ENCODE results near the gene MAP4. TPM values are rescaled to one million over a fixed set of nuclear protein-coding genes. Genes with fewer than 3 reads are reported as not detected.

MAP4 gene
- polyA plus RNA-seq, 1 donor from 2014 or later: 186 TPM

- H3K4me2 ChIP-seq (ENCODE audit: low read length): no peak overlapping the region
- H3K9me2 ChIP-seq (ENCODE audit: insufficient read depth, low read length): no peaks in the 10 kb centered on the region
- H4K20me1 ChIP-seq (ENCODE audit: insufficient read depth): no peaks in the 10 kb centered on the region
- no peaks in the 10 kb centered on the region for H3F3A ChIP-seq (ENCODE audit: insufficient read depth, low read length, poor library complexity, severe bottlenecking)
- H3K9ac ChIP-seq (ENCODE audit: low read length): no peak overlapping the region
- no peak overlapping the region for H2AFZ ChIP-seq (ENCODE audit: low read depth, low read length)
- no peaks in the 10 kb centered on the region for H3K27me3 ChIP-seq (ENCODE audit: insufficient read depth, low read depth, low read length)
- no peak overlapping the region for H3K4me3 ChIP-seq (ENCODE audit: low read length)
- H3K9me3 ChIP-seq (ENCODE audit: low read length): no peaks in the 10 kb centered on the region
- no peak overlapping the region for H3K27ac ChIP-seq (ENCODE audit: low read length)
- TF ChIP-seq EP300 (conservative IDR thresholded peaks at IDR 0.05; ENCODE audit: poor library complexity, severe bottlenecking) (no peak), SMC3 (conservative IDR thresholded peaks at IDR 0.05; ENCODE audit: poor library complexity) (no peak)
- peaks cover 22% of the 10 kb centered on the region for H3K36me3 ChIP-seq (ENCODE audit: insufficient read depth, low read length)
- no peaks in the 10 kb centered on the region for H3K79me2 ChIP-seq (replicated peaks; ENCODE audit: insufficient read depth, low read length)
These were observed 146.1 kb downstream of the MAP4 start for GRCh38 chr3:47870156-47870555.

- H3F3A ChIP-seq (ENCODE audit: insufficient read depth, low read length, poor library complexity, severe bottlenecking): no peaks in the 10 kb centered on the region
- TF ChIP-seq CTCF (IDR thresholded peaks at IDR 0.05; ENCODE audit: poor library complexity, severe bottlenecking) (no peak), REST (IDR thresholded peaks at IDR 0.05; ENCODE audit: borderline replicate concordance) (no peak), TAF1 (IDR thresholded peaks at IDR 0.05; ENCODE audit: low read depth) (no peak), RAD21 (conservative IDR thresholded peaks at IDR 0.05) (no peak), MXI1 (conservative IDR thresholded peaks at IDR 0.05; ENCODE audit: poor library complexity, severe bottlenecking) (no peak), POLR2AphosphoS5 (IDR thresholded peaks at IDR 0.05) (no peak), EP300 (conservative IDR thresholded peaks at IDR 0.05; ENCODE audit: poor library complexity, severe bottlenecking) (no peak), EZH2 (IDR thresholded peaks at IDR 0.05; ENCODE audit: borderline replicate concordance, insufficient read depth, low read length, poor library complexity, severe bottlenecking) (no peak), SMC3 (conservative IDR thresholded peaks at IDR 0.05; ENCODE audit: poor library complexity) (no peak)
- no peaks in the 10 kb centered on the region for H3K27me3 ChIP-seq (ENCODE audit: insufficient read depth, low read depth, low read length)
- H3K9me2 ChIP-seq (ENCODE audit: insufficient read depth, low read length): no peaks in the 10 kb centered on the region
- H3K4me3 ChIP-seq (ENCODE audit: low read length): no peak overlapping the region
- no peak overlapping the region for H3K4me2 ChIP-seq (ENCODE audit: low read length)
- H3K79me2 ChIP-seq (replicated peaks; ENCODE audit: insufficient read depth, low read length): no peaks in the 10 kb centered on the region
- no peak overlapping the region for H3K27ac ChIP-seq (ENCODE audit: low read length)
- H4K20me1 ChIP-seq (ENCODE audit: insufficient read depth): no peaks in the 10 kb centered on the region
- no peak overlapping the region for H3K9ac ChIP-seq (ENCODE audit: low read length)
- peaks cover 22% of the 10 kb centered on the region for H3K36me3 ChIP-seq (ENCODE audit: insufficient read depth, low read length)
- H2AFZ ChIP-seq (ENCODE audit: low read depth, low read length): no peak overlapping the region
- H3K9me3 ChIP-seq (ENCODE audit: low read length): no peaks in the 10 kb centered on the region
These were observed 147.9 kb downstream of the MAP4 start for GRCh38 chr3:47868306-47868705.
